HG03558 (cell line): ENCODE results near the gene ELAPOR2.
"Not testable (repeated sequence)": the region's sequence is repeated elsewhere in the genome, so short reads cannot be mapped to it uniquely, and the experiment has no call there.

Source experiments
- ATAC-seq: cut with Tn5 transposase; IDR thresholded peaks from one replicate; pipeline ENCODE4 v1.9.1; 2021; ENCODE audit warnings: moderate number of reproducible peaks; ENCODE audit not compliant: unreplicated experiment; ENCODE audit errors: extremely low read depth

ELAPOR2 gene, protein sequence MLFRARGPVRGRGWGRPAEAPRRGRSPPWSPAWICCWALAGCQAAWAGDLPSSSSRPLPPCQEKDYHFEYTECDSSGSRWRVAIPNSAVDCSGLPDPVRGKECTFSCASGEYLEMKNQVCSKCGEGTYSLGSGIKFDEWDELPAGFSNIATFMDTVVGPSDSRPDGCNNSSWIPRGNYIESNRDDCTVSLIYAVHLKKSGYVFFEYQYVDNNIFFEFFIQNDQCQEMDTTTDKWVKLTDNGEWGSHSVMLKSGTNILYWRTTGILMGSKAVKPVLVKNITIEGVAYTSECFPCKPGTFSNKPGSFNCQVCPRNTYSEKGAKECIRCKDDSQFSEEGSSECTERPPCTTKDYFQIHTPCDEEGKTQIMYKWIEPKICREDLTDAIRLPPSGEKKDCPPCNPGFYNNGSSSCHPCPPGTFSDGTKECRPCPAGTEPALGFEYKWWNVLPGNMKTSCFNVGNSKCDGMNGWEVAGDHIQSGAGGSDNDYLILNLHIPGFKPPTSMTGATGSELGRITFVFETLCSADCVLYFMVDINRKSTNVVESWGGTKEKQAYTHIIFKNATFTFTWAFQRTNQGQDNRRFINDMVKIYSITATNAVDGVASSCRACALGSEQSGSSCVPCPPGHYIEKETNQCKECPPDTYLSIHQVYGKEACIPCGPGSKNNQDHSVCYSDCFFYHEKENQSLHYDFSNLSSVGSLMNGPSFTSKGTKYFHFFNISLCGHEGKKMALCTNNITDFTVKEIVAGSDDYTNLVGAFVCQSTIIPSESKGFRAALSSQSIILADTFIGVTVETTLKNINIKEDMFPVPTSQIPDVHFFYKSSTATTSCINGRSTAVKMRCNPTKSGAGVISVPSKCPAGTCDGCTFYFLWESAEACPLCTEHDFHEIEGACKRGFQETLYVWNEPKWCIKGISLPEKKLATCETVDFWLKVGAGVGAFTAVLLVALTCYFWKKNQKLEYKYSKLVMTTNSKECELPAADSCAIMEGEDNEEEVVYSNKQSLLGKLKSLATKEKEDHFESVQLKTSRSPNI

GRCh38 chr7:87059525-87060287 lies at the start of gene ELAPOR2:
ELAPOR2 (minus strand) TSS chr7:87059654; CDS start chr7:87059513, 141 bp downstream.
- ATAC-seq, result peak; percentile 91

DNA sequence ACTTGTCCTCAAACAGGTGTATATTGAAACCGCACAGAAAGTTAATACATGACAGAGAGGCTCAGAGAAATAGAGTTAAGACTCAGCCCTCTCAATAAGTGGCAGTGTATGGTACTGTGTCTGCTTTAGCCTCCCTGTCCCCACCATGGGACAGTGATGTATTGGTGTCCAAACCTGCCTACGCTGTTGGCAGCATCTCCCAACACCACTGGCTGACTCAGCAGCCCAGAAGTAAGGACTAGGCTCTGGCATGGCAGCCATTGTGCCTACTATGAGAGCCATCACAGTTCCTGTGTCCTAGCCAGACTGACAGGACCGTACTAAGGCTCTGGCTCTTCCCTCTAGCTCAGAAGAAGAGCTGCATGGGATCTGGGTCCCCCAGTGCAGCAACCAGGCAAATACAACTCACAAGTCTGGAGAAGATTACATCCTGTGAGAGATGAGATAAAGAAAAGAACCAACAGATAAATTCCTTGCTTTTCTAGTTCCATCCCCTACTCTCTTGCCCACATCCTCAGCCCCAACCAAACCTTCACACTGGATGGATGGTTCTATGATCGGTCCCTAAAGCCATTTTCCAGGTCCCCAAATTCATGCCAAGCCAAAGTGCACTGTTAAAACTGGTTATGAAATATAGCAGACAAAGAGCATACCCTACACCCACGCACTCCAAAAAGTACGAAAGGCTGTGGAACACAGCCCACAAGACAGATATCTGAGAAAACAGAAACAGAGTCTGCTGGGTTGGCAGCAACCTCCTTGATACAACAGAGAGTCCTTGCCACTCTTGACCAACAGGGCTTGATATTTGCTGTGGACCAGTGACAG lies 48.7 kb upstream of the ELAPOR2 start:
- no peak for ATAC-seq

GRCh38 chr7:87106974-87107612 lies 47.6 kb upstream of the ELAPOR2 start:
- ATAC-seq, result no peak

GRCh38 chr7:87105401-87105800 lies 45.9 kb upstream of the ELAPOR2 start:
- ATAC-seq, result no peak

GRCh38 chr7:87100326-87100725 lies 40.9 kb upstream of the ELAPOR2 start:
- no peak for ATAC-seq

- ATAC-seq, result not testable (repeated sequence)
These were observed 37.9 kb upstream of the ELAPOR2 start for GRCh38 chr7:87097375-87097774.

GRCh38 chr7:87094322-87094721 lies 34.9 kb upstream of the ELAPOR2 start:
- ATAC-seq, result no peak

- no peak for ATAC-seq
These were observed 33.2 kb upstream of the ELAPOR2 start for GRCh38 chr7:87092568-87093091.

- ATAC-seq, result no peak
These were observed 32.1 kb upstream of the ELAPOR2 start for GRCh38 chr7:87091487-87092066.

GRCh38 chr7:87083865-87084519 lies 24.5 kb upstream of the ELAPOR2 start:
- no peak for ATAC-seq

GRCh38 chr7:87082675-87083074 lies 23.2 kb upstream of the ELAPOR2 start:
- ATAC-seq, result no peak

GRCh38 chr7:87075671-87076404 lies 16.4 kb upstream of the ELAPOR2 start:
- ATAC-seq, result no peak

GRCh38 chr7:87067788-87068187 lies 8.3 kb upstream of the ELAPOR2 start:
- no peak for ATAC-seq

DNA sequence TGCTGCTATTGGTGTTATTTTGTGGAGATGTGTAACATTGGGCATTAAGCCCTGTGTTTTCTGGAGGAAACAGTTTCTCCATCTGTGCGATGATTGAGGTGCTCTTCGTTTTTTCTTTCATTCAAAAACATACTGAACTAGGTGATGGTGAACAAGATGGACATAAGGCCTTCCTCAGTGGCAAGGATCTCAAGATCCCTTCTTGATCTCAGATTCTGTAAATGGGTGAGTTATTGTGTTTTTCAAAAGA lies 759 bp upstream of the ELAPOR2 start:
- no peak for ATAC-seq

GRCh38 chr7:87058744-87059524 lies 520 bp downstream of the ELAPOR2 start:
- peak; percentile 28 for ATAC-seq

DNA sequence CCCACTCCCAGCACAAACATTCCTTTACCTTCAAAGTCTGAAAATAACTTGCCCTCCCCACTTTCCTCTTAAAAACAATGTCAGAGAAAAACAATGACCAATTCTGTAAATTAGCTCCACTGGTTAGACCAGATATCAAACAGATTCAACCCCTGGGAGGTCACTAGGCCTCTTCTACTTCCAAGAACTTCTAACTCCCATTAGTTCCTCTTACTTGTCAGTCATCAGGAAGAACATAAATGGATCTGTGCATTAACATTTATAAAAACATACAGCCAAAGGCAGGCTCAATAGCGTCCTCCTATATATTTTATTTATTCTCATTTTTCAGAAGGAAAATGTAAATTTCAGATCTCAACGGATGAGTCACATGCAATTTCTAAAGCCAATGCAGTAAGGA lies 2.2 kb downstream of the ELAPOR2 start:
- ATAC-seq, result no peak

DNA sequence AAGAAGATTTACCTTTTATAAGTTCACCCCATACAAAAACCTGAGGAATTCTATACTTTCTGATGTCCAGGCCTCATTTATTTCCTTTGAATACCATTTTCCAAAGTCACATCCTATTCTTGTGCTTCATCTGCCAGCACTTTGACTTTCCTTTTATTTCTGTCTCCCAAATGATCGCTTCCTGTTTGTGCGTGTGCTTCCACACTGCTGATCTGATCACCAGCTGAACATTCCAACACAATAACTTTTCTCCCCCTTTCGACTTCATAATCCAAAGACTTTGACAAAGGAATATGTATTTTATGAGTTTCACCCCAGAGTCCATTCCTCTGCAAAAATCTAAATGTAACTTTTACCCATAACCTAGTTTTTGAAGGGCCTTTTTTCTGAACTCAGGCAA lies 3.1 kb downstream of the ELAPOR2 start:
- ATAC-seq, result no peak
